Stimulated activated naive CD8-positive, alpha-beta T cell treated with anti-CD3 and anti-CD28 coated beads, Interleukin-15, Interleukin-2, amounts not matched to agents 100 U/mL and 50 U/mL, for 24 hours (primary cell): Measurements from ENCODE around the gene CFAP57.
A peak's percentile ranks its signal among the peaks of the same experiment; 100 is the strongest.

Source experiments
- ATAC-seq: fragments of 150-1000 bp; cut with Tn5 transposase; one replicate; pipeline ENCODE4 v1.10.0; 2021
- DNase-seq: peaks from one replicate; pipeline ENCODE4 v3.0.0; 2021

CFAP57 gene

GRCh38 chr1:43255438-43256210, 83.5 kb downstream of the CFAP57 start:
- no peak for ATAC-seq
- no peak for DNase-seq

- ATAC-seq (no peak), DNase-seq (no peak)
These were observed 84.8 kb downstream of the CFAP57 start for GRCh38 chr1:43256675-43257570.

GRCh38 chr1:43258370-43258769, 86.2 kb downstream of the CFAP57 start:
- no peak for DNase-seq

GRCh38 chr1:43265431-43265830, 93.3 kb downstream of the CFAP57 start:
- no peak for ATAC-seq

More at GRCh38 chr1:43258370-43258769, 86.2 kb downstream of the CFAP57 start:
- ATAC-seq = no peak

GRCh38 chr1:43266881-43267280, 94.8 kb downstream of the CFAP57 start:
- ATAC-seq = no peak
- no peak for DNase-seq

More at GRCh38 chr1:43265431-43265830, 93.3 kb downstream of the CFAP57 start:
- DNase-seq = no peak

- ATAC-seq (no peak), DNase-seq (no peak)
These were observed 95.2 kb downstream of the CFAP57 start for GRCh38 chr1:43267291-43267805.

- DNase-seq (no peak), ATAC-seq (no peak)
These were observed 95.8 kb downstream of the CFAP57 start for GRCh38 chr1:43267818-43268425.

- no peak for ATAC-seq
- DNase-seq = no peak
These were observed 97.7 kb downstream of the CFAP57 start, which contains the start of gene TMEM125 for GRCh38 chr1:43269627-43270375. Gene TMEM125, plus strand, starts transcription at chr1:43269983. Its CDS starts 2,740 bp downstream, at chr1:43272723.

- DNase-seq = peak; percentile 33
- ATAC-seq = no peak
These were observed 98.4 kb downstream of the CFAP57 start for GRCh38 chr1:43270421-43271095.

- DNase-seq = no peak
- ATAC-seq = peak; percentile 4
These were observed 99.3 kb downstream of the CFAP57 start for GRCh38 chr1:43271186-43272118.

GRCh38 chr1:43272161-43272560, 100.0 kb downstream of the CFAP57 start:
- no peak for DNase-seq
- ATAC-seq = no peak

- ATAC-seq (no peak), DNase-seq (no peak)
These were observed 100.7 kb downstream of the CFAP57 start for GRCh38 chr1:43272576-43273571.

- no peak for ATAC-seq
These were observed 101.6 kb downstream of the CFAP57 start for GRCh38 chr1:43273708-43274107.

GRCh38 chr1:43274125-43274803, 102.1 kb downstream of the CFAP57 start:
- DNase-seq (peak; percentile 21), ATAC-seq (peak; percentile 55)

More at GRCh38 chr1:43273708-43274107, 101.6 kb downstream of the CFAP57 start:
- no peak for DNase-seq

- no peak for DNase-seq
- no peak for ATAC-seq
These were observed 102.7 kb downstream of the CFAP57 start for GRCh38 chr1:43274804-43275180.

- DNase-seq (no peak), ATAC-seq (no peak)
These were observed 103.9 kb downstream of the CFAP57 start for GRCh38 chr1:43275826-43276620.

GRCh38 chr1:43276673-43277072, 104.5 kb downstream of the CFAP57 start:
- no peak for ATAC-seq
- DNase-seq = no peak
